HG03439 (cell line): ENCODE data around the gene PAK4.

Experiments
- ATAC-seq: cut with Tn5 transposase; IDR thresholded peaks from one replicate; pipeline ENCODE4 v1.9.1; 2021; ENCODE audit warnings: mild to moderate bottlenecking, moderate library complexity; ENCODE audit not compliant: unreplicated experiment

PAK4 gene

GRCh38 chr19:39162441-39163043 is 37.0 kb downstream of the PAK4 start:
- no peak for ATAC-seq

- ATAC-seq = no peak
Measured at GRCh38 chr19:39163621-39164020, 38.0 kb downstream of the PAK4 start.

- no peak for ATAC-seq
Measured at GRCh38 chr19:39164289-39164688, 38.7 kb downstream of the PAK4 start.

- ATAC-seq = no peak
Measured at GRCh38 chr19:39165857-39166256, 40.3 kb downstream of the PAK4 start.

- ATAC-seq = no peak
Measured at GRCh38 chr19:39166571-39167391, 41.2 kb downstream of the PAK4 start.

GRCh38 chr19:39167461-39168257 is 42.1 kb downstream of the PAK4 start:
- ATAC-seq = no peak

GRCh38 chr19:39168258-39169142 is 42.9 kb downstream of the PAK4 start:
- no peak for ATAC-seq

- ATAC-seq = no peak
Measured at GRCh38 chr19:39169143-39169810, 43.7 kb downstream of the PAK4 start.

GRCh38 chr19:39170386-39171231 is 45.0 kb downstream of the PAK4 start:
- no peak for ATAC-seq

- ATAC-seq = no peak
Measured at GRCh38 chr19:39171479-39172465, 46.2 kb downstream of the PAK4 start.

GRCh38 chr19:39172700-39173501 is 47.3 kb downstream of the PAK4 start:
- ATAC-seq = no peak

- no peak for ATAC-seq
Measured at GRCh38 chr19:39173502-39173991, 48.0 kb downstream of the PAK4 start.

GRCh38 chr19:39174142-39174541 is 48.6 kb downstream of the PAK4 start:
- ATAC-seq = no peak

- ATAC-seq = no peak
Measured at GRCh38 chr19:39174558-39175544, 49.3 kb downstream of the PAK4 start.

- no peak for ATAC-seq
Measured at GRCh38 chr19:39175564-39175963, 50.0 kb downstream of the PAK4 start.
